ENCODE measurements around the gene NPHP4.

NPHP4 gene

GRCh38 chr1:5992026-5992813 lies at the start of gene NPHP4:
Gene NPHP4, minus strand, starts transcription at chr1:5992425. Its CDS starts 6,136 bp downstream, at chr1:5986289.
- peak within 1 kb of the TSS; percentile 75 for H3K4me3 ChIP-seq (ENCODE audit: low read depth, low read length)

- H3K4me3 ChIP-seq (ENCODE audit: low read depth, low read length) = no peak overlapping the region
Measured at GRCh38 chr1:6041432-6042062, 49.3 kb upstream of the NPHP4 start.

- no peak overlapping the region for H3K4me3 ChIP-seq (ENCODE audit: low read depth, low read length)
Measured at GRCh38 chr1:6040861-6041415, 48.7 kb upstream of the NPHP4 start.

- no peak overlapping the region for H3K4me3 ChIP-seq (ENCODE audit: low read depth, low read length)
Measured at GRCh38 chr1:6040444-6040843, 48.2 kb upstream of the NPHP4 start.

- H3K4me3 ChIP-seq (ENCODE audit: low read depth, low read length) = no peak overlapping the region
Measured at GRCh38 chr1:6039031-6039430, 46.8 kb upstream of the NPHP4 start.

GRCh38 chr1:6038603-6039002 lies 46.4 kb upstream of the NPHP4 start:
- H3K4me3 ChIP-seq (ENCODE audit: low read depth, low read length) = no peak overlapping the region

GRCh38 chr1:6037338-6037762 lies 45.1 kb upstream of the NPHP4 start:
- no peak overlapping the region for H3K4me3 ChIP-seq (ENCODE audit: low read depth, low read length)

- H3K4me3 ChIP-seq (ENCODE audit: low read depth, low read length) = no peak overlapping the region
Measured at GRCh38 chr1:6035719-6036118, 43.5 kb upstream of the NPHP4 start.

GRCh38 chr1:6035303-6035702 lies 43.1 kb upstream of the NPHP4 start:
- no peak overlapping the region for H3K4me3 ChIP-seq (ENCODE audit: low read depth, low read length)

GRCh38 chr1:6034750-6035096 lies 42.5 kb upstream of the NPHP4 start:
- H3K4me3 ChIP-seq (ENCODE audit: low read depth, low read length) = no peak overlapping the region

- no peak overlapping the region for H3K4me3 ChIP-seq (ENCODE audit: low read depth, low read length)
Measured at GRCh38 chr1:6033986-6034749, 41.9 kb upstream of the NPHP4 start.

GRCh38 chr1:6033124-6033523 lies 40.9 kb upstream of the NPHP4 start:
- no peak overlapping the region for H3K4me3 ChIP-seq (ENCODE audit: low read depth, low read length)

GRCh38 chr1:6030547-6031261 lies 38.5 kb upstream of the NPHP4 start:
- H3K4me3 ChIP-seq (ENCODE audit: low read depth, low read length) = no peak overlapping the region

- H3K4me3 ChIP-seq (ENCODE audit: low read depth, low read length) = no peak overlapping the region
Measured at GRCh38 chr1:6030132-6030531, 37.9 kb upstream of the NPHP4 start.

GRCh38 chr1:6029351-6029750 lies 37.1 kb upstream of the NPHP4 start:
- H3K4me3 ChIP-seq (ENCODE audit: low read depth, low read length) = no peak overlapping the region

GRCh38 chr1:6028042-6028850 lies 36.0 kb upstream of the NPHP4 start:
- H3K4me3 ChIP-seq (ENCODE audit: low read depth, low read length) = no peak overlapping the region

GRCh38 chr1:6027591-6027990 lies 35.4 kb upstream of the NPHP4 start:
- no peak overlapping the region for H3K4me3 ChIP-seq (ENCODE audit: low read depth, low read length)

GRCh38 chr1:6026095-6026809 lies 34.0 kb upstream of the NPHP4 start:
- no peak overlapping the region for H3K4me3 ChIP-seq (ENCODE audit: low read depth, low read length)

GRCh38 chr1:6025269-6026094 lies 33.3 kb upstream of the NPHP4 start:
- H3K4me3 ChIP-seq (ENCODE audit: low read depth, low read length) = no peak overlapping the region

Data from iPS-11a (cell line).